ENCODE measurements around the gene GP9.

DNA sequence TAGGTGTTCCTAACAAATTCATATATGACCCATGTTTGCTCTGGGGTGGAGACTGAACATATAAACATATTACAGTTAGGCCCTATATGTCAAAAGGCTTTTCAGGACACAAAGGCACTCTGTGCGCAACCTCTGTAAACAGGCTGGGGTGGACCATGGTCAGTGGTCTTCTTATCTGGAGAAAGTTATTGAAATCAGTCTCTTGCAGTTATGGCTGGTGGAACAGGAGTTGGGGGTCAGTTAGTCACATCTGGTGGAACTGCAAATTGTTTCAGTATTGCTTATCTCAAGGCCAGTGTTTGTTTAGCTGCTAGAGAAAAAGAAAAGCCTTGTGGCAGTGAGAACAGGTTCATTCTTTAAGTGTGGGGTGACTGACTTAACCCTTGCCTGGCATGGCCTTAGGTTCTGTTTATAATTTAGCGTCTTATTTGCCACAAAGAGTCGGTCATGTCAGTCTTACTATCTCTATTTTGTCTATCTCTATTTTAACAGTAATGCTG, 5.9 kb upstream of the GP9 start:
- no peak for TF ChIP-seq RBFOX2 (IDR thresholded peaks at IDR 0.05; ENCODE audit: low read depth, low read length)
- no peak for TF ChIP-seq ZFP30 (CRISPR knock-in tag; IDR thresholded peaks at IDR 0.05; ENCODE audit: borderline replicate concordance)
- TF ChIP-seq TARDBP (IDR thresholded peaks at IDR 0.05) = no peak
- TF ChIP-seq, protein P1, sequence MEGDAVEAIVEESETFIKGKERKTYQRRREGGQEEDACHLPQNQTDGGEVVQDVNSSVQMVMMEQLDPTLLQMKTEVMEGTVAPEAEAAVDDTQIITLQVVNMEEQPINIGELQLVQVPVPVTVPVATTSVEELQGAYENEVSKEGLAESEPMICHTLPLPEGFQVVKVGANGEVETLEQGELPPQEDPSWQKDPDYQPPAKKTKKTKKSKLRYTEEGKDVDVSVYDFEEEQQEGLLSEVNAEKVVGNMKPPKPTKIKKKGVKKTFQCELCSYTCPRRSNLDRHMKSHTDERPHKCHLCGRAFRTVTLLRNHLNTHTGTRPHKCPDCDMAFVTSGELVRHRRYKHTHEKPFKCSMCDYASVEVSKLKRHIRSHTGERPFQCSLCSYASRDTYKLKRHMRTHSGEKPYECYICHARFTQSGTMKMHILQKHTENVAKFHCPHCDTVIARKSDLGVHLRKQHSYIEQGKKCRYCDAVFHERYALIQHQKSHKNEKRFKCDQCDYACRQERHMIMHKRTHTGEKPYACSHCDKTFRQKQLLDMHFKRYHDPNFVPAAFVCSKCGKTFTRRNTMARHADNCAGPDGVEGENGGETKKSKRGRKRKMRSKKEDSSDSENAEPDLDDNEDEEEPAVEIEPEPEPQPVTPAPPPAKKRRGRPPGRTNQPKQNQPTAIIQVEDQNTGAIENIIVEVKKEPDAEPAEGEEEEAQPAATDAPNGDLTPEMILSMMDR (IDR thresholded peaks at IDR 0.05 in 2 of 3, conservative IDR thresholded peaks at IDR 0.05 in 1 of 3; ENCODE audit: insufficient read depth in 2 of 3, low read depth in 1 of 3, low read length in 3 of 3) = no peak
- no peak for TF ChIP-seq RHOXF2B (CRISPR knock-in tag; conservative IDR thresholded peaks at IDR 0.05)
- TF ChIP-seq KAT2B (IDR thresholded peaks at IDR 0.05; ENCODE audit: low read depth, low read length) = no peak
- no peak for TF ChIP-seq PHF21A (IDR thresholded peaks at IDR 0.05; ENCODE audit: borderline replicate concordance, low read depth)
- TF ChIP-seq CBX5 (IDR thresholded peaks at IDR 0.05; ENCODE audit: borderline replicate concordance, low read depth) = no peak
- no peak for TF ChIP-seq ZNF324 (CRISPR knock-in tag; IDR thresholded peaks at IDR 0.05)
- no peak for TF ChIP-seq MTF1 (CRISPR knock-in tag; IDR thresholded peaks at IDR 0.05; ENCODE audit: borderline replicate concordance)
- TF ChIP-seq, protein P2, sequence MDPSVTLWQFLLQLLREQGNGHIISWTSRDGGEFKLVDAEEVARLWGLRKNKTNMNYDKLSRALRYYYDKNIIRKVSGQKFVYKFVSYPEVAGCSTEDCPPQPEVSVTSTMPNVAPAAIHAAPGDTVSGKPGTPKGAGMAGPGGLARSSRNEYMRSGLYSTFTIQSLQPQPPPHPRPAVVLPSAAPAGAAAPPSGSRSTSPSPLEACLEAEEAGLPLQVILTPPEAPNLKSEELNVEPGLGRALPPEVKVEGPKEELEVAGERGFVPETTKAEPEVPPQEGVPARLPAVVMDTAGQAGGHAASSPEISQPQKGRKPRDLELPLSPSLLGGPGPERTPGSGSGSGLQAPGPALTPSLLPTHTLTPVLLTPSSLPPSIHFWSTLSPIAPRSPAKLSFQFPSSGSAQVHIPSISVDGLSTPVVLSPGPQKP (CRISPR knock-in tag; IDR thresholded peaks at IDR 0.05) = no peak
- TF ChIP-seq ZNF274 (IDR thresholded peaks at IDR 0.05; ENCODE audit: borderline replicate concordance, low read depth, low read length) = peak; percentile 69; the same call in 1 of the 2 replicates
- TF ChIP-seq GABPA (tag; conservative IDR thresholded peaks at IDR 0.05; ENCODE audit: low read depth) = no peak
